Muscle layer of colon (tissue), 2 donors: ENCODE data around the gene TRAF3IP3.

Experiments used
- H3K27ac ChIP-seq: one replicate; pipeline ENCODE4 v1.7.0; 2013; ENCODE audit warnings: low read depth, mild to moderate bottlenecking, low read length, moderate library complexity
- H3K27me3 ChIP-seq, 2 donors: one replicate each; pipeline ENCODE4 v1.7.0; 2013; ENCODE audit warnings: low read length in 2 of 2, mild to moderate bottlenecking in 2 of 2; ENCODE audit not compliant: insufficient read depth in 2 of 2, control insufficient read depth in 1 of 2
- H3K36me3 ChIP-seq: one replicate; pipeline ENCODE4 v1.7.0; 2013; ENCODE audit warnings: mild to moderate bottlenecking, low read length; ENCODE audit not compliant: insufficient read depth
- H3K4me1 ChIP-seq: one replicate; pipeline ENCODE4 v1.7.0; 2013; ENCODE audit warnings: mild to moderate bottlenecking, low read length; ENCODE audit not compliant: insufficient read depth
- H3K4me3 ChIP-seq, 2 donors: one replicate each; pipeline ENCODE4 v1.7.0; 2013; ENCODE audit warnings: low read length in 2 of 2, low read depth in 1 of 2, mild to moderate bottlenecking in 1 of 2, moderate library complexity in 1 of 2
- H3K9ac ChIP-seq: one replicate; pipeline ENCODE4 v1.7.0; 2013; ENCODE audit warnings: low read length
- H3K9me3 ChIP-seq: one replicate; pipeline ENCODE4 v1.7.0; 2013; ENCODE audit warnings: mild to moderate bottlenecking, low read length
- donor health status: abdominal sarcoma.
- donor health status: Adenocarcinoma of cecum.

The TRAF3IP3 gene

GRCh38 chr1:209805341-209805781, 49.5 kb downstream of the TRAF3IP3 start:
- Histone ChIP-seq H3K9ac (no peak overlapping the region), H3K27ac (no peak overlapping the region), H3K4me3 (no peak overlapping the region), H3K27me3 (no peaks in the 10 kb centered on the region), H3K4me1 (peaks cover 7% of the 10 kb centered on the region), H3K36me3 (no peaks in the 10 kb centered on the region), H3K9me3 (no peaks in the 10 kb centered on the region)

- peaks cover 7% of the 10 kb centered on the region for H3K4me1 ChIP-seq
- no peak within 1 kb of the TSS for H3K27ac ChIP-seq
These were observed 50.3 kb downstream of the TRAF3IP3 start, which contains the start of gene IRF6 for GRCh38 chr1:209805875-209806760. Gene IRF6, minus strand, starts transcription at chr1:209806142. Its CDS starts 4,729 bp downstream, at chr1:209801413.

GRCh38 chr1:209807509-209807908, 51.7 kb downstream of the TRAF3IP3 start:
- Histone ChIP-seq H3K4me3 (no peak overlapping the region), H3K27me3 (no peaks in the 10 kb centered on the region), H3K27ac (no peak overlapping the region), H3K9ac (no peak overlapping the region), H3K9me3 (no peaks in the 10 kb centered on the region), H3K36me3 (no peaks in the 10 kb centered on the region), H3K4me1 (peaks cover 3% of the 10 kb centered on the region)

More at GRCh38 chr1:209805875-209806760, 50.3 kb downstream of the TRAF3IP3 start, which contains the start of gene IRF6:
- H3K4me3 ChIP-seq = peak within 1 kb of the TSS in 1 of 2 donors; percentile 16
- no peaks in the 10 kb centered on the region for H3K27me3 ChIP-seq
- no peaks in the 10 kb centered on the region for H3K36me3 ChIP-seq
- H3K9me3 ChIP-seq = no peaks in the 10 kb centered on the region
- H3K9ac ChIP-seq = no peak within 1 kb of the TSS

GRCh38 chr1:209808059-209808581, 52.3 kb downstream of the TRAF3IP3 start:
- Histone ChIP-seq H3K27me3 (no peaks in the 10 kb centered on the region), H3K36me3 (no peaks in the 10 kb centered on the region), H3K27ac (no peak overlapping the region), H3K9ac (no peak overlapping the region), H3K4me1 (peaks cover 3% of the 10 kb centered on the region), H3K9me3 (no peaks in the 10 kb centered on the region), H3K4me3 (no peak overlapping the region)

GRCh38 chr1:209809611-209810010, 53.8 kb downstream of the TRAF3IP3 start:
- Histone ChIP-seq H3K9ac (no peak overlapping the region), H3K27ac (no peak overlapping the region), H3K27me3 (no peaks in the 10 kb centered on the region), H3K4me3 (no peak overlapping the region), H3K4me1 (peaks cover 3% of the 10 kb centered on the region), H3K9me3 (no peaks in the 10 kb centered on the region), H3K36me3 (no peaks in the 10 kb centered on the region)

DNA sequence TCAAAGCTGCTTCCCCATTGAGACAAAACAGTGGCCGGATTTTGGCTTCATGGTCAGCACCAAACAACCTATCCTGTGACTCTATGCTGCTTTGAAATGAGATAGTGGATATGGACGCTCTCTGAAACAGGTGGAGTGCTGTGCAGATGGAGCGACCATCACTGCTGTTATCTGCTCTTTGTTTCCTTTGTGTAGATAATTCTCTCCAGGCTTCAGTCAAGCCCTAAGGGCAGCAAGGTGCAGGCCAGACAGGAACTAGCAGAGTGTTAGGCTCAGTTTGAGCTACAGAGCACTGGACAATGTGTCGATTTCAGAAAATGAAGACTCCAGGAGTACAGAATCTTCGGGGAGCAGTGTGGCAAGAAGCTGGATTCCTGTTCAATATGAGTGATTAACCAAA, 54.9 kb downstream of the TRAF3IP3 start:
- no peak overlapping the region for H3K4me3 ChIP-seq
- no peak overlapping the region for H3K27ac ChIP-seq
- H3K9me3 ChIP-seq = no peaks in the 10 kb centered on the region
- H3K27me3 ChIP-seq = no peaks in the 10 kb centered on the region
- H3K9ac ChIP-seq = no peak overlapping the region
- H3K36me3 ChIP-seq = no peaks in the 10 kb centered on the region
- H3K4me1 ChIP-seq = peaks cover 3% of the 10 kb centered on the region

GRCh38 chr1:209813902-209814301, 58.0 kb downstream of the TRAF3IP3 start:
- Histone ChIP-seq H3K4me3 (no peak overlapping the region), H3K36me3 (no peaks in the 10 kb centered on the region), H3K9me3 (no peaks in the 10 kb centered on the region), H3K4me1 (no peaks in the 10 kb centered on the region), H3K27ac (no peak overlapping the region), H3K9ac (no peak overlapping the region), H3K27me3 (no peaks in the 10 kb centered on the region)

DNA sequence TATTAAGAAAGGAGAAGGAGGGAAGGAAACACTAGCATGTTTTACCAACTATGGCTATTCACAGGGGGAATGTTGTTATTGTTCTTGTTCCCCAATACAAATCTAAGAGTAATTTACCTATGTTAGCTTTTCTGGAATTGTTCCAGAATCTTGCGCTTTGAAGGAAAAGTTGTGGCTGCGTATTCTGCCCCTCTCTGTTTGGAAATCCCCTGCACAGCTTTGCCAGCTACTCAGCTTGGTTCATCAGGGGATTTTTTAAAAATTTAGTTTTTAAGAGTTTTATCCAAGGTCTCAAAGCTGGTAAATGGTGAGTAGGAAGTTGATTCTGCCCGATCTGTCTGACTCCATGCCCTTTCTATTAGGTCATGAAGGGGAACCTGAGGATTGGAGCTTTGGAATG, 59.6 kb downstream of the TRAF3IP3 start:
- Histone ChIP-seq H3K4me3 (no peak overlapping the region), H3K36me3 (no peaks in the 10 kb centered on the region), H3K9ac (no peak overlapping the region), H3K9me3 (no peaks in the 10 kb centered on the region), H3K4me1 (no peaks in the 10 kb centered on the region), H3K27ac (no peak overlapping the region), H3K27me3 (no peaks in the 10 kb centered on the region)

DNA sequence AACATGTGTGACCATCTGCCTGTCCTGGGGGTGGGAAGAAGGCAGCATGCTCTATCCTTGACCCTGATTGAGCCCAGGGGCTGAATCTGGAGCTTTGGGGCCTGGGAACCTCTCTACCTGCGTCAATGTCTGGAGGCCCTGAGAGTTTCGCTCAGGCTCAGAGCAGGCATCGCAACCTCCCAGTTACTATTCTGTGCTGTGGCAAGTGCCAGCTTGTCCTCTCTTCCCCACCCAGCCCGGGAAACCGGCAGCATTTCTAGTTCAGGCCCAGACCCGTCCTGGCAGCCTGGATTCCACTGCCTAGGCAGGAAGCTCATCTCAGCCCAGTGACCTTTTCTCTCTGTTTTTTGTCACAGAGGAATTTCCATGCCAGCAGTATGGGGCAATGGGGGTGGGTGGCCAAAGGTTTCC, 60.1 kb downstream of the TRAF3IP3 start:
- H3K9ac ChIP-seq = no peak overlapping the region
- H3K27ac ChIP-seq = no peak overlapping the region
- no peaks in the 10 kb centered on the region for H3K27me3 ChIP-seq
- H3K4me3 ChIP-seq = no peak overlapping the region
- no peaks in the 10 kb centered on the region for H3K4me1 ChIP-seq
- no peaks in the 10 kb centered on the region for H3K36me3 ChIP-seq
- H3K9me3 ChIP-seq = no peaks in the 10 kb centered on the region

DNA sequence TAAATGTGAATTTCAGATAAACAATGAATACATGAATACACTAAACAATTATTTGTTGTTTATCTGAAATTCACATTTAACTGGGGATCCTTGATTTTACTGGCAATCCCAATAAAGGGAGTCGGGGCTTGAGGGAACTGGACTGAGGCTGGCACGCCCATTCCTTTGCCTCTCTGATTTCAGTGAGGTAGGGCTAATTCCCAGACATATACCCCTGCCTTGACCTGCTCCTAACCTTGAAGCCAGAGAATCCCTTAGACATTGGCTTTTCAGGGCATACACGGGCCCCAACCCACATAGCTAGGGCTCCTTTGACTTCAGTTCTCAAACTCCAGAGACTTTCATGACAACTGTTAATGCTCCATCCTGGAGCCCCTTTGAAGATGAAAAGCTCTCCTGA, 61.1 kb downstream of the TRAF3IP3 start:
- H3K4me1 ChIP-seq = no peaks in the 10 kb centered on the region
- H3K27me3 ChIP-seq = no peaks in the 10 kb centered on the region
- no peak overlapping the region for H3K9ac ChIP-seq
- H3K27ac ChIP-seq = no peak overlapping the region
- no peak overlapping the region for H3K4me3 ChIP-seq
- H3K9me3 ChIP-seq = no peaks in the 10 kb centered on the region
- no peaks in the 10 kb centered on the region for H3K36me3 ChIP-seq

GRCh38 chr1:209817691-209818090, 61.8 kb downstream of the TRAF3IP3 start:
- no peak overlapping the region for H3K9ac ChIP-seq
- H3K9me3 ChIP-seq = no peaks in the 10 kb centered on the region
- no peaks in the 10 kb centered on the region for H3K36me3 ChIP-seq
- no peak overlapping the region for H3K4me3 ChIP-seq
- H3K27me3 ChIP-seq = no peaks in the 10 kb centered on the region
- H3K27ac ChIP-seq = no peak overlapping the region
- no peaks in the 10 kb centered on the region for H3K4me1 ChIP-seq
